OCI-M2 (cell line): ENCODE measurements around the gene ARHGAP21.
"Not testable (repeated sequence)": the region's sequence is repeated elsewhere in the genome, so short reads cannot be mapped to it uniquely, and the experiment has no call there.

ENCODE experiments used
- DNase-seq: peaks from one replicate; lab custom pipeline; 2025; ENCODE audit not compliant: unreplicated experiment; lab: John Stamatoyannopoulos, UW

Gene ARHGAP21

DNA sequence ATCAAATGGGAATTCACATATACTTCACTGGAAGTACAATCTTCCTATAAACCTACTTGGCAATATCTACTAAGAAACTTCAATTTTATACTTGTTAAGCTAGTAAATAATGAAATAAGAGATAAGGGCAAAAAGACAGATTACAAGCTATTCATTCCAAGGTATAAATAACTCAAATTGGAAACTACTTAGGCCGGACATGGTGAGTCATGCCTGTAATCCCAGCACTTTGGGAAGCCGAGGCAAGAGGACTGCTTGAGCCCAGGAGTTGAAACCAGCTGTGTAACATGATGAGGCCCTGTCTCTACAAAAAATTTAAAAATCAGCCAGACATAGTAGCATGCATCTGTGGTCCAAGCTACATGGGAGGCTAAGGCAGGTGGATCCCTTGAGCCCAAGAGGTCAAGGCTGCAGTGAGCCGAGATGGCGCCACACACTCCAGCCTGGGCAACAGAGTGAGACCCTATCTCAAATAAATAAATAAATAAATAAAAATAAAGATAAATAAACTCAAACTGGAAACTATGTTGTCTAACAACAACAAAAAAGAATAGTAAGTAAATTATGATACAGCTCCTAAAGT lies 37.6 kb downstream of the ARHGAP21 start:
- no peak for DNase-seq

DNA sequence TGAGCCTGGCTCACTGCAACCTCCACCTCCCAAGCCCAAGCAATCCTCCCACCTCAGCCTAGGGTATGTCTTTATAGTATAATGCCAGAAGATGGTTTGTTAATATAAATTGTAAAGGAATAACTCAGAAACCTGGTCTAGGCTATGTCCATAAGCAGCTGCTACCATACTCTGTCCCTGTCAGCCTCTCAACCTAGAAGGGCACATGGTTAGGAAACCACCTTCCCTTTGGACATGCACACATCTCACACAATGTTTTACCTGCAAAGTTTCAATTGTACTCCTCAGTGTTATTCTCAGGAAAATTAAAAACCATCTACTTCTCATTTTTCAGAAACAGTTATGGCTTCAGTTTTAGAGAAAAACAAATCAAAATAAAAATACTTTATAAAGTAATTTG lies 40.1 kb downstream of the ARHGAP21 start:
- DNase-seq, result no peak

DNA sequence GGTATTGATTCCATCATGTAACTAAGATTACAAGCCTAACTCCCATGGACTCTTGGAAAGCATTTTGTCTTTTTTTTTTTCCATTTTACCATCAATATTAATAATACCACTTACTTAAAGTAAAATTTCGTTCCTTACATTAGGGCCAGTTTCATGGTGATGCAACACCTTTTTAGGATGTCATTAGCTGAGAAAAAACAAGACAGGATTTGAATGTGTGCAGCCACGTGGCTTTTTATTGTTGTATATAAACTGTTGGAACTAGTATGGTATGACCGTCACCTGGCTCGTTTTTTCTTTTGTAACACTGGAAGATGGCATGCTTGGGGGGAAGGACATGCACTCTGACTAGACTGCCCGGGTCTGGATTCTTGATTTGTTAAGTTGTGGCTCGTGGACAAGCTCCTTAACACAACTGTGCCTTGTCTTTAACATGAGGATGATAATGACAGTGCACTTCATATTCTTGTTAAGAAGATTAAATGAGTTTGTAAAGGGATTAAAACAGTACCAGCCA lies 42.1 kb downstream of the ARHGAP21 start:
- no peak for DNase-seq

- DNase-seq, result no peak
Measured at GRCh38 chr10:24680647-24681524, 42.8 kb downstream of the ARHGAP21 start.

- DNase-seq, result no peak
Measured at GRCh38 chr10:24678757-24679156, 44.9 kb downstream of the ARHGAP21 start.

DNA sequence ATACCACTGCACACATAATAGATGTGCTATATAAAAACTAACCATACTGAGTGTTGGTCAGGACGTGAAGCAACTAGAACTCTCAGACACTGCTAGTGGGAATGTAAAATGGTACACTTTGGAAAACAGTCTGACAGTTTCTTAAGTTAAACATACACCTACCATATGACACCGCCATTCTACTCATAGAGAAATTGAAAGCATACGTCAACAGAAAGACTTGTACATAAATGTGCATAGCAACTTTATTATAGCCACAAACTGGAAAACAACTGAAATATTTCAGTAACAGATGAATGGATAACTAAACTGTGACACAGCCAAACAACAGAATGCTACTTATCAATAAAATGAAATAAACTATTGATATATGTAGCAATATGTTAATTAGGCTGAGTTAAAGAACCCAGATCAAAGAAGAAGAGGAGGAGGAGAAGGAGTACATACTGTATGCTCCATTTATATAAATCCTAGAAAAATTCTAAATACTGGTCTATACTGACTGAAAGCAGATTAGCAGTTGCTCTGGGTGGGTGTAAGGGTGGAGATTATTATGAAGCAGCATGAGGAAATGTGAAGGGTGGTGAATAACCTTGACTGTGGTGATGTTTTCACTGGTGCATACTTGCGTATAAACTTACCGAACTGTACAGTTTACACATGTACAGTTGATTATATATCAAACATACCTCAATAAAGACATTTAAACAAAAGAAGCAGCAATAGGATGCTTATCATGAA lies 48.6 kb downstream of the ARHGAP21 start:
- DNase-seq, result no peak

GRCh38 chr10:24670964-24671670 lies 52.6 kb downstream of the ARHGAP21 start:
- no peak for DNase-seq

DNA sequence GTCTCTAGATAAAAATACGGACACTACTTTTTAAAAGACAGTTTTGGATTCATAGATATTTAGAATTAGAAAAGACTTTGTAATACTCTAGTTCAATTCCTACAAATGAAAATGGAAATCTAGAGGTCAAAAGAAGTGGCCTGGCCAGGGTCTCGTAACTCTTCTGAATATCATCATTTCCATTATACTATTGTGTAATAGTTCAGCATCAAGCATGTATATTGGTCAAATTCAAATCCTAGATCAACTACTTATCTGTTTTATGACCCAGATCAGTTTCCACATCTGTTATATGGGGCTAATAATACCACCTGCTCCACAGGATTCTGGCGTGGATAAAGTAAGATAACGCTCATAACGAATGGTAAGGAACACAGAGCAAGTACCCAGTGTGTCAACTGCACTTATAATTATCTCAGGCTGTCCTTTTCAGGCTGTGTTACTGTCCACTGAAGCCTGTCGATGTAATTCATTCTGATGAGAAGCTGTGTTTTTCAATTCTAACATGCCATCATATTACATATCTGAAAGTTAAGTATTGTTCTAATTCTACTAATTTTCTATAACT lies 54.3 kb downstream of the ARHGAP21 start:
- DNase-seq, result no peak

DNA sequence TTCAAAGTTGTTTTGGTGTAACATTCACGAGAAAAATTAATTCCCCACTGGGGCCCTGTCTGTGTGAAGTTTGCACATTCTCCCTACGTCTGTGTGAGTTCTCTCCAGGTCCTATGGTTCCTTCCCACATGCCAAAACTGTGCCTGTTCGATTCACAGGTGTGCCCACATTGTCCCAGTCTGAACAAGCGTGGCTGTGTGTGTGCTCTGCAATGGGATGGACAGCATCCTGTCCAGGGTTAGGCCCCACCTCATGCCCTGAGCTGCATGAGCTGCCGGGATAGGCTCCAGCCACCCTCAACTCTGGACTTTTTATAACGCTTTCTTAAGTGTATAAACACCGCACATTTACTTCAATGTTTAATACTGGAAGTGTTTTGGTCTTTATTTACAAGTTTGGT lies 55.4 kb downstream of the ARHGAP21 start:
- DNase-seq, result no peak

GRCh38 chr10:24664991-24665390 lies 58.7 kb downstream of the ARHGAP21 start:
- no peak for DNase-seq

GRCh38 chr10:24661376-24661775 lies 62.3 kb downstream of the ARHGAP21 start:
- DNase-seq, result no peak

- not testable (repeated sequence) for DNase-seq
Measured at GRCh38 chr10:24658319-24658718, 65.4 kb downstream of the ARHGAP21 start.

GRCh38 chr10:24656326-24656725 lies 67.4 kb downstream of the ARHGAP21 start:
- not testable (repeated sequence) for DNase-seq

DNA sequence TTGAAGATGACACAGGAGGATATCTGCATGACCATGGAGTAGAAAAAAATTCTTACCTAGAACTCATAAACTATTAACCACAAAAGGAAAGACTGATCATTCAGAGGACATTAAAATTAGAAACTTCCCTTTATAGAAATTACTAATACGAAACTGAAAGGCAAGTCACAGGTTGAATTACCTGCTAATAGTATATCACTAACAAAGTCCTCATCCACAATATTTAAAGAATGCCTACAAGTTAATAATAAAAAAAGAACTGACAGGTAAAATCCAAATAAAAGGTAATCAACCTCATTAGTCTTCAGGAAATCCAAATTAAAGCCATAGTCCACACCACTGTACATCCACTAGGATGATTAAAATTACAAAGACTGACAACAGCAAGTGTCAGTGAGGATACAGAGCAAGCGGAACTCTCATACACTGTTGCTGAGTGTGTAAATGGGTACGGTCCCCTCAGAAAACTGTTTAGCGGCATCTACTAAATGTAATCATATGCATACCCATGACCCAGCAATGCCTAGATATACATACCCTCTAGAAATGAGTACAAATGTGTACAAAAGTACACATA lies 71.2 kb downstream of the ARHGAP21 start:
- DNase-seq, result no peak

GRCh38 chr10:24651923-24652322 lies 71.8 kb downstream of the ARHGAP21 start:
- no peak for DNase-seq

GRCh38 chr10:24650669-24651391 lies 72.9 kb downstream of the ARHGAP21 start:
- DNase-seq, result no peak

GRCh38 chr10:24645784-24646183 lies 77.9 kb downstream of the ARHGAP21 start:
- no peak for DNase-seq

DNA sequence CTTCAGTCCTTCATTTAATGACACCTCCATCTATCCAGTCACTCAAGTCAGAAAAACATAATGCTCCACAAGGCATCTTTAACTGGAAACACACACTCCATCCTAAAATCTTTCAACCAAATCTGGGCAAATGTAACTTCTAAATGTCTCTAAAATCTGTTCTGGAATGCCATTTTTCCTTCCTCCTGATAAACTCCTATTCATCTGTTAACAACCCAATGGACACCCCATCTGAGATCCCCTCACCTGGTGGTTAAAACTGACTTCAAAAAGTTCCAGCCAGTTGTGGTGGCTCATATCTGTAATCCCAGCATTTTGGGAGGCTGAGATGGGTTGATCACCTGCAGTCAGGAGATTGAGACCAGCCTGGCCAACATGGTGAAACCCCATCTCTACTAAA lies 78.7 kb downstream of the ARHGAP21 start:
- no peak for DNase-seq

DNA sequence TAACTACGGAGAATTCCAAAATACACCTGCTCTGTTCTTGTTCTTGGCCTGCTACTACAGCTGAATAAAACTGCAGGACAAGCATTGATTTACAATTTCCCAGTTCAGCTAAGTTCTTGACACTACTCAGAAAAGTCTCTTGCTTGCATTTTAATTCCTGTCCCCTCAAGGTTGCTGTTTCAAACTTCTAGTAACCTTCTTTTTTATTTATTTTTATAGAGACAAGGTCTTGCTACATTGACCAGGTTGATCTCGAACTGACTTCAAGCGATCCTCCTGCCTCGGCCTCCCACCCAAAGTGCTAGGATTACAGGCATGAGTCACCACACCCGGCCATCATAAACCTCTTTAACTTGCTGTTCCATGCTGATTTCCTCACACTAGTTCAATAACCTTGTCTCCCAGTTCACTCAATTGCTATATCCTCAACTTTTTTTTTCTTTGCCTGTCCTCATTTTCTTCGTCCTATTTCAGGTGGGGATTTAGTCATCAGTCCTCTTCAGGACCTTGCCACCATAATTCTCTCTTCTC lies 79.9 kb downstream of the ARHGAP21 start:
- no peak for DNase-seq
